Fibroblast of skin of left biceps (primary cell): Measurements from ENCODE around the gene ASIC1.

Experiments used
- DNase-seq, 2 experiments: peaks; one replicate each; pipeline ENCODE4 v3.0.0-alpha.2; 2013; ENCODE audit warnings: low read depth in 2 of 2

ASIC1 gene

DNA sequence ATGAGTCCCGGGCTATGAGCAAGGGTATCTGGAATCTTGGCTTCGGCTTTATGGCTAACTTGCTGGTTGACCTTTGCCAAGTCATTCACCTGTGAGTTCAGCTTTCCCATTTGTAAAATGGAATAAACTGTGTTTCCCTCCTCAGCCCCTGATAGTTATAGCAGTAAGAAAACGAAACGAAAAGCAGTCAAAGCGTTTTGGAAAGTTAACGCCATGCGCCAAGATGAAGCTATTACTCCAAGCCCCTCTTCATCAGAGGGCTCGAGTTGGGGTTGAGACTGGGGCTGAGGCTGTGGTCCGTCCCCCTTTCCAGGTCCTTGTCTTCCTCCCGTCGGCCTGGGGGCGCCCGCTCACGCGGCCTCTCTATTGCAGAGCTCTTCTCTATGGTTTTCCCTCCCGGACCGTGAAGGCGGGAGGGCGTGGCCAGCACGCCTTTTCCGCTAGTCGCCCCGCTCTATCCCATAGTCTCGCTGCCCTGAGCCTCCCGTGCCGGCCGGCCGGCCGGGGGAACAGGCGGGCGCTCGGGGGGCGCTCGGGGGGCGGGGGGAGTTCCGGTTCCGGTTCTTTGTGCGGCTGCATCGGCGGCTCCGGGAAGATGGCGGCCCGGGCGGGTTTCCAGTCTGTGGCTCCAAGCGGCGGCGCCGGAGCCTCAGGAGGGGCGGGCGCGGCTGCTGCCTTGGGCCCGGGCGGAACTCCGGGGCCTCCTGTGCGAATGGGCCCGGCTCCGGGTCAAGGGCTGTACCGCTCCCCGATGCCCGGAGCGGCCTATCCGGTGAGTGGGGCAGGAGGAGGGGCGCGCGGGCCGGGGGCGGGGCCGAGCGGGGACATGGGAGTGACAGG lies 27.6 kb downstream of the ASIC1 start, which contains the start of gene SMARCD1:
TSS of gene SMARCD1 (plus strand) at position 568 of the 840 bp plus-strand sequence. CDS start at position 596, 28 bp downstream.
- peak; percentile 83 to 85 for DNase-seq

DNA sequence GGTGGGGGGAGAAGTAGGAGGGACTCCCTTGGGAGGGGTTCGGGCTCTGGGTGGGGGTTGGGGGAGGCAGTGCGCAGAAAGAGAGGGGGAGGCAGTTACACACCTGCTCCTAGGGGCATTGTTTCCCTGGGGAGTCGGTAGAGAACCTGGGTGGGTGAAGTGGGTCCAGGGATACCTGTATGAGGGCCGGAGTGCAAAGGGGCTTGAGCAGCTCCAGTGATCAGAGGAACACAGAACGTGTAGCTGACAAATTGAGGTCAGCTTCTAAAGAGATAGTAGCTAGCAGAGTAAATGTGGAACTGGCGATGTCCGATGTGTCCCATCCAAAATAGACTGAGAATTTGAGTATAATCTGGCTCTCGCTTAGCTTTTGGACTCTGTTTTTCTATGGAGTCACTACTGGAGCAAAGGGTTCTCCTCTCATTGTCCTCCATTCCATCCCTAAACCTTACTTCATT lies 28.2 kb downstream of the ASIC1 start:
- no peak for DNase-seq

DNA sequence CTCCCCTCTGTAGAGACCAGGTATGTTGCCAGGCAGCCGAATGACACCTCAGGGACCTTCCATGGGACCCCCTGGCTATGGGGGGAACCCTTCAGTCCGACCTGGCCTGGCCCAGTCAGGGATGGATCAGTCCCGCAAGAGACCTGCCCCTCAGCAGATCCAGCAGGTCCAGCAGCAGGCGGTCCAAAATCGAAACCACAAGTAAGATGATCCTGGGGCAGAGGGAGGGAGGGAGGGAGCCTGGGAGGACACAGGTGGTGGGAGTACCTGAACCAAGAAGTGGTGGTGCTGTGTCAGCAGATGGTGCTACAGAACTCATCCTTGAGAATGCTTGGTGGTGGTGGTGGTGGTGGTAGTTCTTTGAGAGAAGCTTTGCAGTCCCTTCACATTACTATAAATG lies 28.8 kb downstream of the ASIC1 start:
- no peak for DNase-seq

DNA sequence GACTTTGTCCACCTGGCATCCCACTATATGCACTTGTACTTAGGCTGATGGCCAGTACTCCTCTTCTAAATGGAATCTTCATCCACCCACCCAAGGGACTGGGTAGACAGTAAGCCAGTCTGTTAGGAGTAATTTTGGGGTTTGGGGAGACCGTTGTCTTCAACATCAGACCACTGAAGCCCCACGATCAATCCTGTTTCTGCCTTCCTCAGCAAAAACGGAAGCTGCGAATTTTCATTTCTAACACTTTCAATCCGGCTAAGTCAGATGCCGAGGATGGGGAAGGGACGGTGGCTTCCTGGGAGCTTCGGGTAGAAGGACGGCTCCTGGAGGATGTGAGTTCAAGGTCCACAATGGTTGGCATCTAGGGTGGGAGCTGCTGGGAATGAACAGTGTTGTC lies 29.8 kb downstream of the ASIC1 start:
- no peak for DNase-seq

DNA sequence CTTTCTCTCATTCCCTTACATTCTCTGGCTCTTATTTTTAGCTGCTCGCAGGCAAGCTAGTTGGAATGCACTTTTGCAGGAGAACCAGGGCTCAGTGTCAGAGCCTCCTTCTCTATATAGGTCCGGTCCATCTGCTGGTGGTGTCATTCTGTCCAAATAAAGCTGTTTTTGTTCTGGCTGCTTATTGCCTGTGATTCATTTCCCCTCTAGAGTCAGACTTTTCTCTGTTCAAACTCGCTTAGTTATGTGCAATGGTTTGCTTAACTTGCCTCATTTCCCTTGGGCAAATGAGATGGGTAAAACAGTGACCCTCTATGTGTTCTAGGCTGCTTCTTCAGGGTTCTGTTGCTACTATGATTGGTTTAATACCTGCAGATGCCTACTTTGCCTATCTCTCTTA lies 30.6 kb downstream of the ASIC1 start:
- no peak for DNase-seq

DNA sequence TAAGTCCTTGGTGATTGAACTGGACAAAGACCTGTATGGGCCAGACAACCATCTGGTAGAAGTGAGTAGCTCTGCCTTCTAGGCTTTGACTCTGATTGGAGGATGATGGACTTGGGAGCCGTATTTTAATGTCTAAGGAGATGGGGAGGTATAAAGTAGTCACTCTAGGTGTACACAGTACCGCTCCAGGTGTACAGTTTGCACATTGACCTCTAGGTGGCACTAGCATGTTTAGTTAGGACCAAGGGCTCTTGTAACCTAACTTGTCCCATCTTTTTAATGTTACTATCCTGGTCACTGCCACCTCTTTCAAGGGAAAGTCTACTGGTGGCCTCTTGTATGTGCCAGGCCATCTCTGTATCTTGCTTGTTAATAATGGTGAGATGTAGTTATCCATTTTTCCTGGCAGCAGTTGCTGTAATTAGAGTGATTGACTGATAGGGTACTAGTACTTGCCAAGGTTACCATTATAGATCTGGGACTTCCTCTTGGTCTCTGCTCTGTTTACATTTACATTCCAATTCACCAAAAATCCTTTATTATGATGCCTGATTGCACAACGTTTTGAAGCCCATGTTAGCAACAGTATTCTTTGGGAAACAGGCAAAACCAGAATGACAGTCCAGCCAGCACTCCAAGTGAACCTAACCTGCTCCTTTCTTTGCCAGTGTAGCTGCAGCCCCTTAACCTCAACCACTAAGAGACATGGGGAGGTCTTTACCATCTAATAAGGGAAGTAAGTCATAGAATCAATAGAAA lies 31.4 kb downstream of the ASIC1 start:
- DNase-seq, result no peak

DNA sequence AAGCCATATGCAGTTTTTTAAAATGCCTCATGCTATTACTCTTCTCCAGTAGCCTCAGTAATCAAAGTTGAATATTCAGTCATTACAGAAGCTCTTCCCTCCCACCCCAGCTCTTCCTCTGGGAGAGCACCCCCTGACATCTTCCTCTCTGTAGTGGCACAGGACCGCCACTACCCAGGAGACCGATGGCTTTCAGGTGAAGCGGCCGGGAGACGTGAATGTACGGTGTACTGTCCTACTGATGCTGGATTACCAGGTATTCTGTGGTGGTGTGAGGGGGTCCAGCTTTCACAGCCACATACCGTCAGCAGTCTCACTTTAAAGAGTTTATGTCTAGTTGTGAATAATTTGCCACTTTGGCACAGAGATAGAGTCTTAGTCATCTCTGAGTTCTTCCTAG lies 32.3 kb downstream of the ASIC1 start:
- no peak for DNase-seq

DNA sequence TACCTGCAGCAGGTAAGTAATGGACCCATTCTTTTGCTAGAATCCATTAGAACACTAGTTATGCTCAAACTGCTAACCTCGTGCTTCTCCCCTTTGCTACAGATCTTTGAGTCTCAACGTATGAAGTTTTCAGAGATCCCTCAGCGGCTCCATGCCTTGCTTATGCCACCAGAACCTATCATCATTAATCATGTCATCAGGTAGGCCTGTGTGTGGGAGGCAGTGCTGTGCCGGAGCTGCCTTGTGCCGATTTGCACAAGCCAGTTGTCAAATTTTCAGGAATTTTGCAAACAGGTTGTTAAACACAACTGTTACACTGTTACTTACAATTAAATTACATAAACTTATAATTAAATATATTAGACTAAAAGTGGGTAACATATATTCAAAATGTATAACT lies 33.0 kb downstream of the ASIC1 start:
- DNase-seq, result no peak

DNA sequence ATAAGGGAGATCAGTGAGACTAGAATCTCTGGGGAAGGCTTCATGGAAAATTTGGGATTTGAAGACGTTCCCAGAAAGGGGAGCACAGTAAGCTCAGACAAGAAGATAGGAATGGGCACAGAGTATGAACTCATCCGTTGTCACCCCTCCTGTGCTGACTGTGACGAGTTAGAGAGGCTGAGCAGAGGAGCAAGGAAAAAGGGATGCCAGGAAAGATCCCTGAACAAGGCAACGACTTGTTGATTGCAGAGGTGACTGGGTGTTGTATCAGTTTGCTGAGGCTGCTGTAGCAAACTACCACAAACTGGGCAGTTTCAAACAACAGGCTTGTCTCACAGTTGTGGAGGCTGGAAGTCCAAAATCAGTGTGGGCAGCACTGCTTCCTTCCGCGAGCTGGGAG lies 40.6 kb downstream of the ASIC1 start:
- DNase-seq, result no peak

DNA sequence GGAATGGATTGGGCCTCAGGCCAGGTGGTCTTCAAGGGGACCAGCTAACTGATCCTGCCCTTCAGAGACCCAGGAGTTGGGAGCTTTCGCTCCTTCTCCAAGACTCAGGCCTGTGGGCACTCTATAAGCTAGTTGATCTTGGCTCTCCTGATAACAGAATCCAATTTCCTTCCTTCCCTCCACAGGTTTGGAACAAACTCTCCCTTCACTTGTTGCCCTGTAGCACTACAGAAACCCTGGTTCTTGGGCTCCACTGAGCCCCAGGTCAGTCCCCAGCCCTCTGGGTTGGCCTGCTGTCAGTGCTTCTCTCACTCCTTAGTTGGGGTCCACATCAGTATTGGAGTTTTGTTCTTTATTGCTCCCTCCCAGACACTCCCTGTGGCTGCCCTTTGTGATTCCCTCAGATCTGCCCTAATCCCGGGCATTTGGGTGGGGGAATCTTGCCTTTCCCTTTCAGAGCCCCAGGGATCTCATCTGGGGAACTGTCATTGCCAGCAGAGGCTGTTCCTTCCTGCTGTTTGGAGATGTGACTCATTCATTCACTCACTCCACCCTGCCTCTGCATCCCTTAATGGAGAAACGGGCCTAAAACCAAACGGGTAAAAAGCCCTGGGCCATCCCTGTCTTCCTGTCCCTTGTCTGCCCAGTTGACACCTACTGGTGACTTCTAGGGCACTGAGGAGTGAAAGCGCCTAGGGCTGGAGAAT lies 42.1 kb downstream of the ASIC1 start:
- no peak for DNase-seq

DNA sequence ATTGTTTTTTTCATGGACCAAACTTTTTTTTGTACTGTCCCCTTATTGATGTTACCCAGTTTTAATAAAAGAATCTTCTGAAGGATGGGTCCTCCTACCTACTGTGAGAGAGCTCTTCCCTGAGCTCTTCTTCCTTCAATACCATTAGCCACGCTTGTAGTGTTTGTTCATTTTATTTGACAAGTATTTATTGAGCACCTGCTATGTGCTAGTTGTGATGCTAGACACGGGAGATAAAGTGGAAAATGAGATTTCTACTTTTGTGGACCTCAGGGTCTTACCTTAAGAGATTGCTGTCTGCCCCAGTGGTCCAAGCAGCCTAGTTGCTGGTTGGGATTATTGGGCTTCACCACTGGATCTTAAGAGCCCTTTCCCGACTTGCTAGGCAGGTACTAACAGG lies 43.2 kb downstream of the ASIC1 start:
- DNase-seq, result no peak

DNA sequence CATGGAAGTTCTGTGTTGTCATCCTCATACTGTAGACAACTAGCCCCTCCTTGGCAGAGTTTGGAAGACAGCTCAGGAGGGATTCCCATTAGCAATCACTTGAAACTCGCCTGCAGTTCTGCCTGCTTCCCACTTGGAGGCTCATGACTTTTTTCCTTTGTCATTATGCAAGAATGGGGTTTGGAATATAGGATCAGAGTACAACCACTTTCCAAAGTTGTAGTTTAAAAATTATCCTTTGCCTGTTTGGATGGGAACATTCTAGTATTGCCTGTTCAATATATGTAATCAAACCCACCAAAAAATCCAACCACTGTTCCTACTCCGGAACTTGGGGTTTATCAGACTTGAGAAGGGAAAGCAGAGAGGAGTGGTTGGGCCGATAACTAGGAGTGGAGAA lies 44.3 kb downstream of the ASIC1 start:
- DNase-seq, result no peak

DNA sequence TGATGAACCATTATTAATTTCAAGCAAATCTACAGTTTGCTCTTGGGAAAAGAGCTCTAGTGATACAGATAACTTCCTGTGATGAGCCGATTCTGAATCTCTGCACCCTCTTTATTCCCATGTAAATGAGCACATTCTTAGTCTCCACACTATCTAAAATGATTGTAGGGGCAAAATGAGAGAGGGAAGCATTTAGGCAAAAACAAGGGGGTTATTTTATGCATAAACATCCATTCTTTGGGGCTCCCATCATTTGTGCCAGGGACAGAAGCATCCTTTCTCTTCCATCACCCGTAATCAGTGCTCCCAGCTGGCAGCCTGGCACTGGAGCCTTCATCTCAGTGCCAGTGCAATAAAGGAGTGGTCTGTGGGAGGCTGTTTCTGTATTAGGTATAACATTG lies 44.7 kb downstream of the ASIC1 start:
- no peak for DNase-seq

DNA sequence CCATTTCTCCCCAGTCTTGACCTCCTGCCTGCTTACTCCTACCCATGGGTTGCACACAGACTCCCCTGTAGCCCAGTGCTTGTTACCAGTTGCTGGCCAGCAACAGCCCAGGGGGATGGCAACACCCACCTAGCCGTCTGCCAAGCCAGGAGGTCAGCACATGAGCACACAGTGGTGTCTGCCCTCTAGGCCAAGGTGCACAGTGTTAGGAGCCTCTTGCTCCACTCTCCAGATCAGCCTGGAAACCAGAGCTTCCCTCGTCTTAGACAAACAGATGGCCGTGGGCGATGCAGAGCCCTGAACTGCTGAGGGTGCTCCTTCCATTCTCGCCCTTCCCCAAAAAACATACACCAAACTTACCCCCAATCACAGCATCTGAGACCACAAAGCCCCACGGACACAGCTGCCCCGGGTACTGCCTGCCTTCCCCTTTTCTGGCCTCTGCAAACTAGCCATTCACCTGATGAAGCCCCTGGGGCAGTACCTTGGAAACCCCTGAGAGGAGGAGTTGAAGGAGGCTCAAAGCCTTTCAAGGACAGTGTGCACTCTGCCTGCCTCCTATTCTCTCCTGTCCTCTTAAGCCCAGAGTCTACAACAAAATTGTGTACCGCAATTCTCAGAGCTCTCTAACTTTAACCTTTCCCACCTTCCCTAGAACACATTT lies 45.4 kb downstream of the ASIC1 start:
- no peak for DNase-seq

DNA sequence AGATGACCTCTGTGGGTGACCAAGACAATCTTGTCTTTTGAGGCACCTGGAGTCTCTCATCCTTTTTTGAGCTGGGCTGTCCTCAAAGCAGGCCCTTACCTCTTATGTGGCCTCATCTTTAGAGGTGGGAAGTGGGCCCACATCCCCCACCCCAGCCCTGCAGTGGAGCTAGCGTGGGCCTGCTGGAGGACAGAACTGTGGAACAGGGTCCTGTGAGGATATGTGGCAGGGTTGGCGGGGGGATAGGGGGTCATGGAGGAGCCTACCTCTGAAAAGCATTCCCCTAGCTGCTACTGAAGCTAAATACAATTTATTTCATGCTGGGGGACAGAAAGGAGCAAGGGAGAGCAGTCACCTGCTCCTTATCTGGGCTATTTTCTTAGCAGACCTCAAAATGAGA lies 46.0 kb downstream of the ASIC1 start:
- DNase-seq, result no peak

DNA sequence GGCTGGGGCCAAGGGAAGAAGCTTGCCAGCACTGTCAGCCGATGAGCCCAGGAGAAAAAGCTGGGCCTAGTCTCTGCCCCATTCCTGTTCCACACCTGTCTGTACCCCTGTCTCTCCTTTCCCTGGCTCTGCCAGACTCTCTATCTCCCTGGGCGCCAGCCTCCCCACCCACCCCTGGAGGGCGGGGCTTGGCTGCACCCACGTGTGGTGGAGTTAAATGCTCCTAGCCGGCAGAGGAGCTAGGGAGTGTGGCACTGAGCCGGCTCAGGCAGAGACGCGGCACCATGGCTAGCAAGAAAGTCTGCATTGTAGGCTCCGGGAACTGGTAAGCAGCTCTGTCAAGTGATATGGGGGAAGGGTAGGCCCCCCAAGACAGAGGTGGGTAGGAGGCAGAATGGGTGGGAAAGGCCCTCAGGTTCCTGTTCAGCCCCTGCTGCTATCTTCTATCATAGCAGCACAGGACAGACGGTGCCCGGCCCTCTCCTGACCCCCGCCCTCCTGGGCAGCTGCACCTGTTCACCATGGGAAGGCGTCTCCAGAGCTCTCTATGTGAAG lies 46.4 kb downstream of the ASIC1 start, which contains the start of gene GPD1:
TSS of gene GPD1 (plus strand) at position 242 of the 555 bp plus-strand sequence. CDS start at position 285, 43 bp downstream.
- no peak for DNase-seq

DNA sequence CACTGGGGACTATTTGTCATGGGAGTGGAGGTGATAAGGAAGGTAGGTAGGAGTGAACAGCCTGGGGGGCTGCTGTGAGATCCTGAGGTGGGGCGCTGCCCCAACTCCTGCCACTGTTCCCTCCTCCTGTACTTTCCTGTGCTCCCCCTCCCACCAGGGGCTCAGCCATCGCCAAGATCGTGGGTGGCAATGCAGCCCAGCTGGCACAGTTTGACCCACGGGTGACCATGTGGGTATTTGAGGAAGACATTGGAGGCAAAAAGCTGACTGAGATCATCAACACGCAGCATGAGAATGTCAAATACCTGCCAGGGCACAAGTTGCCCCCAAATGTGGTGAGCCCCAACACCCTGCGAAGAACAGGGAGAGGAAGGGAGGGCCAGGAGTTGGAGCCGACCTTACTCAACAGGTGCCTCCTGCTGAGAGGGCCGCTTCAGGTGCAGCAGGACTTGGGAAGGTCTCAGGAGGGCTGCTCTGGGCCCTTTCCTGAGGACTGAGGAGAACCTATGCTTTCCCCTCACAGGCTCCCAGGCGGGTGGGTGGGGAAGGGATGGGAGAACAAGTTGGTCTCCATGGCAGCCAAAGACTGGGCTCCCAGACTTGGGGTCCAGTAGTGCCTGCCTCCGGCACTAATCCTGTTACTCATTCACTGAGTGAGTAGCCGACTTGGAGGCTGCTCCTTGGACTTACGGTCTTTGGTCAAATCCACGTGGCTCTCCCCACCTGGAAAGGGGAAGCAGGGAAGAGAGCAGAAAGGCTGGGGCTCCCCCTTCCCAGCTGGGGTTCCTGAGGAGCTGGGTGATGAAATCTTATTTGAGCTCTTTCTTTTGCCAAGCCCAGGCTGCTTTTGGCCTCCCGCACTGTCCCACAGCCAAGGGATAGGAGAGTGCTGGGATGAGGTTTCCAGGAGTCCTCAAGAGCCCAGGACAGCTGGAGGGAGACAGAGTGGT lies 47.3 kb downstream of the ASIC1 start:
- no peak for DNase-seq

DNA sequence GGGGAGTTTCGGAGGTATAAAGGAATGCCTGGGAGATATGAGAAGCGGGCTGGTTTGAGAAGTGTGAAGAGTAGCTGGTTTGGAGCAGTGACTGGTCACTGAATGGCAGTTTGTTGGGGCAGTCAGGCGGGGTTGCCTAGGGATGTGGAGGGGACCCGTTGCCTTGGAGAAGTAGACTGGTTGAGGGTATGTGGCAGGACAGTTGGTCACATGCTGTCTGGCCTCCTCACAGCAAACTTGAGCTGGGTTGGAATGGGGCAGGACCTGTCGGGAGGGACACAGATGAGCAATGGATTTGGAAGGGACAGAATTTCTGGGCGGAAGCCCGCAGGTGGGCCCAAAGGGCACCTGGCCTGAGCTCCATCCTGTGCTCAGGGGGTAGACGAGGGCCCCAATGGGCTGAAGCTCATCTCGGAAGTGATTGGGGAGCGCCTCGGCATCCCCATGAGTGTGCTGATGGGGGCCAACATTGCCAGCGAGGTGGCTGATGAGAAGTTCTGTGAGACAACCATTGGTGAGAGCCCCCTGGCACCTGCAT lies 48.6 kb downstream of the ASIC1 start:
- no peak for DNase-seq

DNA sequence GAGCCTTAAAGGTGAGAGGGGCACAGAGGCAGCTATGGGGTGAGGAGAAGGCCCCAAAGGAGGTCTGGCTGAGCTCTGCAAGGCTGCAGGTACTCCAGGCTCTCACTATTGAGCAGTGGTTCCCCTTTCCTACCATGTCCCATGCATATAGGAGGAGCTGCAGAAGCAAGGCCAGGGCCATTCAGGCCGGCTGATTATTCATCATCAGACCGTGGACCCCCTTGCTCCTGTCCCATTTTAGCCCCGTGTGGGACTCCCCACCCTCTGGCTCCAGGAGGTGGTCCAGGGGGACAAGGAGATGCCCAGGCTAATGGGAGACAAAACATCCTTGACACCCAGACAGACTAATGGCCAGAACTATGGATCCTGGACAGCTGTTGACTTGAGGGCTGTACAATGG lies 49.5 kb downstream of the ASIC1 start:
- no peak for DNase-seq
